HG02763 (cell line): ENCODE data around the gene NTN5.
"Not testable (repeated sequence)": the region's sequence is repeated elsewhere in the genome, so short reads cannot be mapped to it uniquely, and the experiment has no call there.

Experiments used
- ATAC-seq: cut with Tn5 transposase; IDR thresholded peaks from one replicate; pipeline ENCODE4 v1.9.1; 2021; ENCODE audit warnings: mild to moderate bottlenecking, moderate library complexity; ENCODE audit not compliant: unreplicated experiment

The NTN5 gene

DNA sequence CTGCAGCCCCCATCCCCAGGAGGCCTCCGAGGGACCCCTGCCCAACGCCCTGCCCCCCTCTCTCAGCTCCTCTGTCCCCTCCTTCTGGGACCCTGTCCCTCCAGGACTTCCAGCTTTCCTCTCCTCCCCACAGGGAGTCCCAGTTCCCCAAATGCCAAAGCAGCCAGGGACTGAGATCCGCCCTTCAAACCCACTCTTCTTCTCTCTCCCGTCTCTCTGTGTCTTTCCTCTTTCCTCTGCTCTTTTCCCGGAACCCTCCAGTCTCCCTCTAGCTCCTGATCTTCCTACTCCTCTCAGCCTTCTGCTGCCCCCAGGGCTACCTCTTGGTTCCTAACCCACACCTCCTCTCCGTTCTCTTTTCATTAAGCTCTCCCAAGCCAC is 27.2 kb downstream of the NTN5 start:
- ATAC-seq = no peak

DNA sequence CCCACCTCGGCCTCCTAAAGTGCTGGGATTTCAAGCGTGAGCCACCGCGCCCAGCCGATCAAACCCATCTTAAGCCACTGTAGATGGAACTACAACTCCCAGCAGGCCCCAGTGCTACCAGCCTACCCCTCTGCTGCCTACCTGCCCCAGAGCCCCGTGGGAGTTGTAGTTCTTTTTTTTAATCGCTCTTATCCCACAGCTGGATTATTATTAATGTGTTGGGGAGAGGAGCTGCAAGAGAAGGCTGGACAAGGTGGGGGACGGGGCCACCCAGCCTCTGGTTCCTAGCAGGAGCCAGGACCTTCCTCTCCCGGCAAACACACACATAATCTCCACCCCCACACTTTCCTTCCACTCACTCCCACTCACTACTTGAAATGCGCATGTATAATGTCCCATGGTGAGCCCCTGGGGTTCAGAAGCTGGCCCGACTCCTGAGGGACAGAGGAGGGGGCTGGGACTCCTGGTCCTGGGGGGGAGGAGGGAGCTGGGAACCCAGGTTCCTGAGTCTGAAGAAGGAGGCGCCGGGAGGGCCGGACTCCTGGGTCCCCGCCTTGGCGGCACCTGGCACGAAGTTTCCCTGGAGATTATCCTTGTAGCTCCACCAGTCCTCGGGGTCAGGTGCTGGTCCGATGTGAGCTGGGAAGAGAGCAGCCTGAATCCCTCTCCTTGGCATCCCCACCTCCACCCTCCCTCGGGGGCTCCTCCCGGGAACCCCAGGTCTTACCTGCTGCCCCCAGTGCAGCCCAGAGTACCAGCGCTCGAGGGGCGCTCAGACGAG is 27.8 kb downstream of the NTN5 start:
- ATAC-seq = no peak

DNA sequence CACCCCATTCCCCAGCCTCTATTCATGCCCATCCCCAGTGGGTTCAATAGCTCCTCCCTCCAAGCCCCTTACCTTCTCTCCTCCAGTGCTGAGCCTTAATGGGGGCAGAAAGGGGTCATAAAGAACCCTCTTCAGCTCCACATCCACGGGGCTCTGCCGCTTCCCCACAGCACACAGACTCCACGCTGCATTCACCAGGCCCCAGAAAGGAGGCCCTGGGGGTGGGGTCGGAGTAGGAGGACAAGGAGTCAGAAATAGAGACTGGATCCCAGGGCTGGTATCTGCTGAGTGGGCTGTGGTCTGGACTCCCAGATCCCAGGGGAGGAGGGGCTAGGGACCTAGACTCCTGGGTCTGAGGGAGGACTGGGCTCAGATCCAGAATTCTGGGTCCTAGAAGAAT is 28.5 kb downstream of the NTN5 start:
- no peak for ATAC-seq

DNA sequence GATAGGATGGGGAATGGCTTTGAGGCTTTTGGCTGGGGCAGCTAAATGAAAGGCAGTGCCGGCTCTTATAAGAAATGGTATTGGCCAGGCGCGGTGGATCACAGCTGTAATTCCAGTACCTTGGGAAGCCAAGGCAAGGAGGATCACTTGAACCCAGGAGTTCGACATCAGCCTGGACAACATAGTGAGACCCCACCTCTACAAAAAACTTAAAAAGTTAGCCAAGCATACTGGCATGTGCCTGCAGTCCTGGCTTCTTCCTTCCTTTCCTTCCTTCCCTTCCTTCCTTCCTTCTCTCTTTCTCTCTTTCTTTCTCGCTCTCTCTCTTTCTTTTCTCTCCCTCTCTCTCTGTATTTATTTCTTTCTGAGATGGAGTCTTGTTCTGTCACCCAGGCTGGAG is 30.0 kb downstream of the NTN5 start:
- ATAC-seq = no peak

DNA sequence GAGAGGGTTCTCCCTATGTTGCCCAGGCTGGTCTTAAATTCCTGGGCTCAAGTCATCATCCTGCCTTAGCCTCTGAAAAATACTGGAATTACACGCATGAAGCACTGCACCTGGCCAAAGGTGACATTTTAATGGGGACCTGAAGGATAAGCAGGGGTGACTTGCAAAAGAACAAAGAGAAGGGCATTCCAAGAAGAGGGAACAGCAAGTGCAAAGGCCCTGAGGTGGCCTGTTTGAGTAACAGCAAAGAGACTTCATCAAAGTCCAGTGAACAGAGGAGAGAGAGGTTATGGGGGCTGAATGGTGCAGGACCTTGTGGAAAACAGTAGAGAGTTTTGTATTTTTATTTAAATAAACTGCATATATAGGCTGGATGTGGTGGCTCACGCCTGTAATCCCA is 31.0 kb downstream of the NTN5 start:
- no peak for ATAC-seq

DNA sequence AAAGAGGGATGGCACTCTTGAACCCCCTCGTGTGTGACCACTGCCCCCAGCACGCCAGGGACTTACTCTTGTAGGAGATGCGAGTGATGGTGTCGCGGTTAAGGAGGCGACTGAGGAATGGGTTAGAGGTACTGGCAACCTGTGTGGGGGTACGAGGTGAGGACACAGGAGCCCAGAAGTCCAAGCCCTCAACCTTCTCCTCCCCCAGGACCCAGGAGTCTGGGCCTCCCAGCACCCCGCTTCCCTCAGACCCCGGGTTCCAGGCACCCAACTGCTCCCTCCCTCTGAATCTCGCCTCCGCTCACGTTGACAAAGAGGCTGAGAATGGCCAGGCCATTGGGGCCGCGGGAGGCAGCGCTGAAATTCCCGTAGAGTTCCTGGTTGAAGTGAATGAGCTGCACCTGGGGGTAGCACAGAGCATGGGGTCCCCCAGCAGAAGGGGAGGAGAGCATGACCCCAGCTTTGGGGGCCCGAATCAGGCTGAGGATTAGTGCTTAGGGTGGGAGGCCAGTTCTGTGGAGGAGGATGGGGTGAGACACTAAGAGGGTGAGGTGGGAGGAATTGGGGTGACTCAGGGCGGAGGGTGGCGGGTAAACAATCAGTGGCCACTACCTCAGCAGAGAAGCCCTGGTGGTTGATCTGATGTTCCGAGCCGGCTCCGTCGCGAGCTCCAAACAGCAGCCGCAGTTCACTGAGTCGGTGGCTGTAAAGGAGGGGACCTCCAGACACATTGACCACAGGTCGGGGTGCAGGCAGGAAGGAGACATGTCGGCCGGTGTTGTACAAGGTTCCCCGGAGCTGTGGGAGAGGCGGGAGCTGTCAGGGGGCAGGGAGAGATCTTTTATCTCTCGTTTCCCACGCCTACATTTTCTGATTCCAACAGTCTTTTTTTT is 33.1 kb downstream of the NTN5 start:
- no peak for ATAC-seq

DNA sequence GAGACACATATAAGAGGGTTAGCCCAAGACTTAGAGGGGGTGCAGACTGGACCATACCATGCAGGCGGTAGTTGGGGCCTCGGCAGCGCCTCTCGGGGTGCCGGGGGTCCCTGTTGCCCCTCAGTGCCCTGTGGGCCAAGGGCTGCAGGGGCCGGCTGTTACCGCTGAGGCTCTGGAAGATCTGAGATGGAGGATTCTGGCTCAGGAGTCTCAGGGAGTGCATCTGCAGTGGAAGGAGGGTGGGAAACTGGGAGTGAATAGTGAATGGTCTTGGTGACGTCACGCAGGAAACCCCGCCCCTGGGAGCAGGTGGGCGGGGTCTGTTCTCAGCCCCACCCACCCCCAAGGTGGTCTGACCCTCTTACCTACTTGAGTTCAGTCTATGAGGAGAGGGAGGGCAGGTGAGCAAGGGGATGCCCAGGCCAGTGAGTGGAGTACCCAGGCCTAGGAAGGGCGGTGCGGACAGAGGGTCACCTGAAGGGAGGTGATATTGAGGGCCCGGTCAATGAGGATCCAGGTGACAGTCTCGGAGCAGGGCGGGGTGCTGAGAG is 33.9 kb downstream of the NTN5 start:
- no peak for ATAC-seq

DNA sequence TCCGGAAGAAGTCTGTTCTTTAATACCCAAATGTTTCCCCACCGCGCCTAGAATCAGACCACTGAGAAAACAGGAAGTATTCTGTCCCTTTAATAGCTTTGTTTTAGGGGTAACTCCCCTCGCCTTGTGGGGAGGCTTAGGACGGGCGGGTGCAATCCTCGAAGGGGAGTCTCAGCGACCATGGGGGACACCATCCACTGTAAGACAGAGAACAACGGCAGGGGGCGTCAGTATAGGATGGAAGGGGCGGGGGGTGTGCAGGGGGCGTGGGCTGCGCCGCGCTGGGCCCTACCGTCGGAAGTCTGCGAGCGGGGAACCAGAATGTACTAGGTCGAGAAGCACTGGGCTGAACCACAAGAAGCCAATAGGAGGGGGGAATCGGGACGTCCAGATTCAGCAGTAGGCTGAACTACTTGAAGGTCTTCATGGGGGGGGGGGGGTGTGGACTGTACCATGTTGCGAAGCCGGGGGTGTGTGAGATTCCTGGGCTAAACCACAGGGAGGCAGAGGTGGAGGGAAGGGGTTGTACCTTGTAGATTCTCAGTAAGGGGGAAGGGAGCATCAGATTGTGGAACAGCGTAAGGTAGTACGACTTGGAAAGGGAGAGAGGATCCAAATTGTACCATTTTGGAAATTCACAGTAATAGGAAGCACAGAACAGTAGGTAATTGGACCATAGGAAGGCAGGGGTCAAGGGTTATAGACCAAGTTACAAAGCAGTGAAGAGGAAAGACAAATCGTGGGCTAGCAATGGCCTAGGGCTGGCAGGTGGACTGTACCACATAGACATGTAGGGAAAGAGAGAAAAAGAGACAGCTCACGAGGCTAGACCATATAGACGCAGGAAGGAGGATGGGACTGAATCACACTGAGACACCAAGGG is 34.6 kb downstream of the NTN5 start:
- ATAC-seq = peak; percentile 2

DNA sequence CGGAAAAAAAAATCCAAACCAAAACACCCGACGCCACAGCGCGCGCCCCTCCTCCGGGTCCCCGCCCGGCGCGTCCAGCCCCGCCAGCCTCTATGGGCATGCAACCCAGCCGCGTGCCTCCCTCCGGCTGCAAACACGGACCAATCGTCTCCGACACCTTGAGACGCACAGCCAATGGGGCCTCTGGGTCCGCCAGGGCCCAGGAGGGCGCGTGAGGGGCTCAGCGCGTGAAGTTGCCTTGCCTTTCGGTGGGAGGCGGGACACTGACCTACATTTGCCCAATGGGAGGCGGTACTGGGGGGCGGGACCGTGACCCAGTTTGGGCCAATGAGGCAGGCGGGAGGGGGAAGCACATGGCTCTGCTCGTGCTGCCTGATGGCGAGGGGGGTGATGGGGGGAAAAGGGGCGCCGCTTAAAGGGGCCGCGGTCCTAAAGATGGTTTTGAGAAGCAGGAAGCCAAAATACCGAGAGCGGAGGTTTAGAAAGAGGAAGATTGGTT is 35.3 kb downstream of the NTN5 start:
- peak; percentile 74 for ATAC-seq

DNA sequence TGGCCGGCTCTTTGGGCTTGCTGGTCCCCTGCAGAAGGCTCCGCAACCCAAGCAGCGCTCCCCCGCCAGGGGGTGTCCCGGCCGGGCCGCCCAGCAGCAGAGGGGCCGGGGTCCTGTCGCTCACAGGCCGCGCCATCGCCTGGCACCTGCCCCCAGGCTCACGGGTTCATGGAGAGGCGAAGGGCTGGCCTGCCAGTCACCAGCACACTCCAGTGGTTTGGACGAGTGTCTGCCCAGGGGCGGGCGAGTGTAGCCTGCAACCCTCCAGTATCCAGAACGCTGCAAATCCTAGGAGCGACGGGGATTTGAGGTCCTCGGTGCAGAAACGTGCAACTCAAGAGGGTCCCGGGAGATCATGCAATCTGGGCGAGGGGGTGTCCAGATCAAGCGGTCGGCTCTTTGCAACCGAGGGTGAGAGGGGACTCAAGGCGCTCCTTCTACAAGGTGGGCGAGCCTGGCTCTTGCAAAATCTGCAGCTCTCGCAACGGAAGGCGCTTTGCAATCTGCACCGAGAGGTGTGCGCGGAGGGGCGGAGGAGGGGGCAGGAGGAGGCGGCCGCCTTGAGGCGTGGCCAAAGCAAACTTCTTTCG is 35.9 kb downstream of the NTN5 start, which contains the start of gene DBP:
Gene DBP, minus strand, starts transcription at position 521 of the 590 bp plus-strand sequence. Its CDS starts 385 bp downstream, at position 136.
- no peak for ATAC-seq

DNA sequence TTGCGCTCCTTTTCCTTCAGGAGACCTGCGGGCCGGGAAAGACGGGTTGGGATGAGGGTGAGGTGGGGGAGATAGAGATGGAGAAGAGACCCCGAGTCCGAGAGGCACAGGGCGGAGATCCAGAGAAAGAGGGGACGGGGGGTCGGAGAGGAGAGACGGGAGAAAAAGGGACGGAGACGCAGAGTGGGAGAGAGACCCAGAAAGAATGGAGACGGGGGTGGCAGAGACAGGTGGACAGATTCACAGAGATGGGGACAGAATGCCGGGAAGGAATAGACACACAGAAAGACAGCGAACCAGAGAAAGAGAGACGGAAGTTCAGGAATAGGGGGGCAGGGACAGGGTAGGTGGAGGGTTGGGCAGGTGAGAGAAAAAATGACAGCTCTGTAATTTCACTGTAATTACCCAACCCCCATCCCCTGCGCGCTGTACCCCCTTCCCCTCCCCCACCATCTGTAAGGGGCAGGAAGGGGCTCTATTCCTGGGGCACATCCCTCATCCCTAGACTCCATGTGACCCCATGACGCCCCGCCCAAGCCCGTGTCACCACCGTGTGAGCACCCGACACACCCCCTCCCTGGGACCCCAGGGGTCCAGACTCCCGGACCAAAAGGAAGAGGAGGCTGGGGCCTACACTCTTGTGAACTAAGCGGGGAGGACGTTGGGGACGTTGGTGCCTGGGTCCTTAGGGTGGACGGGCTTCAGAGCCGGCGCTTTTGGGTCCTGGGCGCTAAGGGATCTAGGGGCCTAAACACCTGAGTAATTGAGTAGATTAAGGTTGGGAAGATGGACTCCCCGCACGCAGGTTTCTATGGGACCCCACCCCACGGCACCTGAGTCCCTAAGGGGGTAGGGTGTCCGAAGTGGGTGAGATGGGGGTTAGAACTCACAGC is 36.6 kb downstream of the NTN5 start:
- no peak for ATAC-seq

DNA sequence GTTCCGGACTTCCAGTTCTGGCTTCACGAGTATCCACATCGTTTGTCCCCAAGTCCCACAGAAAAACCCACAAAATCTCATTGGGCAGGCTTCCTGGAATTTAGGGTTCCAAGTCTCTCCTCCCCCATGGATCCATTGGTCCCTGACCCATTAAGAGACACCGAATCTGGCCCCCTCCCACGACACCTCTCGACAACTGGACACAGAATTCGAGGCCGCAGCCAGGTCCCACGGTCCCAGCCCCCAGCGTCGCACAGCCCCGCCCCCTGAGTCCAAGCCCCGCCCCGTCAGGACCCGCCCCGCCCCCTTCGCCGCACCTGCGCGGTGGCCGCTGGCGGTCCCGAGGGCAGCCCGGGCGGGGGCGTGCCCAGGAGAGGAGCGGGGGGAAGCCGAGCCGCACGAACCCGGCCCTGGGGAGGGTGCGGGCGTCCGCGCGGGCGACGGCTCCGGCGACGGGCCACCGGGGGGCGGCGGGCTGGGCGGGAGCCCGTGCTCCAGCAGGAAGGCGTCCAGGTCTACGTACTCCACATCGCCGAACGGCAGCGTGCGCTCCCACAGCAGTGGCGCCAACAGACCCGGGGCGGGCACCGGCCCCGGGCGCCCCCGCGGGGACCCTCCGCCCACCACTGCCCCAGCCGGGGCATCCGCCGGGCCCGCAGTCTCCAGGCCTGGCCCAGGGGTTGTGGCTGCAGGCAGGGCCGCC is 37.4 kb downstream of the NTN5 start:
- no peak for ATAC-seq

DNA sequence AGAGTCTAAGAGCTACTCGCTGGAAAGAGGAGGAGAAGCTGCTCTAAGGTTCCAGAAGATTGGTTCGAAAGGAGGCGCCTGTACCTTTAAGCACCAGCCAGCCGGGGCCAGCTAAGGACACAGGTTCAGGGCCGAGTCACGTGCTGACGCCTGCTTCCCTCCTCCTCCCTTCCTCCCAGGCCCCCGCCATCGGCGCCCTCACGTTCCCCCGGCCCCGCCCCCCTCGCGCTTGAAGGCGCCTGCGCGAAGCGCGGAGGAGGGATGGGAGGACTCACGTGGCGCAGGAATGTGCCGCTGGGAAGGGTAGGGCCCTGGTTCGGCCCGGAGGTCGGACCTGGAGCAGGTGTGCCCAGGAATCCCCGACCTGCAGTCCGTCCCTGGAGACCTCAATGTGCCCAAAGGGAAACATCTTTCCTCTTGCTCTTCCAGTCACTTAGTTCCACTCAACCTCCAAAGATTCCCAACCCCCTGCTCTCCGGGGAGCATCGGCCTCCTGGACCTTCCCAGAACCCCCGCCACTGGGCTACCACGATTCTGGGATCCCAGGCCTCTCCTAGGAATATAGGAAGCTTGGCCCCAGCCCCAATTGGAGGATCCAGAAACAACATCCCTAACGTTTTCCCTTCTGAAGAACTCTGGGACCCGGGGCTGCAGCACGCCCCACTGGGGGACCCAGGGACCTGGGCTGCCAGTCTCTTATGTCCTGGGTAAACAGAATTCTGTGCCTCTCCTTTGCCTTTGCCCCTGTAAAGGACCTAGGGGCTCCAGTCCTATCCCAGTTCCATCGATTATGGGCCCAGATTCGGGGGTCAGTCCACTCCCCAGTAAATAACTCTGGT is 38.2 kb downstream of the NTN5 start:
- peak; percentile 30 for ATAC-seq

DNA sequence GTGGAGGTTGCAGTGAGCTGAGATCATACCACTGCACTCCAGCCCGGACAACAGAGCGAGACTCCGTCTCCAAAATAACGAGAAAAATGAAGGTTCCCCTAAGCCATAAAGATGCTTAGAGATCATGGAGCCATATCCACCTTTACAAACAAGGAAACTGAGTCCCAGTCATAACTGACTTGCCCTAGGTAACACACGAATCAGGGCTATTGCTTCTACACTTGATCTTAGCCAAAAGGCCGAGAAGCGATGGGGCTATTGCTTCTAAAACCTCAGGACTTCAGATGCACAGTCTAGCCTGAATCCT is 38.8 kb downstream of the NTN5 start:
- no peak for ATAC-seq

DNA sequence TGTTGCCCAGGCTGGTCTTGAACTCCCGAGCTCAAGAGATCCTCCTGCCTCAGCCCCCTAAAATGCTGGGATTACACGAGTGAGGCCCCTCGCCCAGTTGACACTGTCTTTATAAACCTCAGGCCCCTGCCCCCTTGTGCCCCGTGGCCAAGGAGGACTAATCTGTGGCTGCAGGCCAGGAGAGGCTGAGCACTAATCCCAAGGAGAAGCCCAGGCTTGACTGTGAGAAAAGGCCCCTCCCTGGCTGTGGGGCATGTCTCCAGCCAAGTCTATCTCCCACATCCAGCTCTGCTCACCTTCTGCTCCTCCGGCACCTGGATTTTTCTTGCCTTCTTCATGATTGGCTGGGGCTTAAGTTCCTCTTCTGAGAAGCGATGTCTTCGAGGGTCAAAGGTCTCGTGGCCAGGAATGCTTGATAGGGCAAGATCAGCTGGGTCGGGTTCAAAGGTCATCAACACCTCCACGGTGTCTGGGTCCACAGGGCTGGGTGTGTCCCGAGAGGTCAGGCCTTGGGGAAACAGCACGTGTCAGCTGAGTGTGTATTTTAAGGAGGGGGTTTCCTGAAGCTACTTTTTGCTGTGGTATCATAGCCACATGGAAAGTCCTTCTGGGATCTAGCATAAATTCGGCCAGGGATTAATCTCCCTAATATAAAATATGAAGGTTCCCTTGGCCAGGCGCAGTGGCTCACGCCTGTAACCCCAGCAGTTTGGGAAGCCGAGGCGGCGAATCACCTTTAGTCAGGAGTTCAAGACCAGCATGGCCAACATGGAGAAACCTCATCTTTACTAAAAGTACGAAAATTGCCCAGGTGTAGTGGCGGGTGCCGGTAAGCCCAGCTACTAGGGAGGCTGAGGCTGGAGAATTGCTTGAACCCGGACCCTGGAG is 39.4 kb downstream of the NTN5 start:
- ATAC-seq = no peak

DNA sequence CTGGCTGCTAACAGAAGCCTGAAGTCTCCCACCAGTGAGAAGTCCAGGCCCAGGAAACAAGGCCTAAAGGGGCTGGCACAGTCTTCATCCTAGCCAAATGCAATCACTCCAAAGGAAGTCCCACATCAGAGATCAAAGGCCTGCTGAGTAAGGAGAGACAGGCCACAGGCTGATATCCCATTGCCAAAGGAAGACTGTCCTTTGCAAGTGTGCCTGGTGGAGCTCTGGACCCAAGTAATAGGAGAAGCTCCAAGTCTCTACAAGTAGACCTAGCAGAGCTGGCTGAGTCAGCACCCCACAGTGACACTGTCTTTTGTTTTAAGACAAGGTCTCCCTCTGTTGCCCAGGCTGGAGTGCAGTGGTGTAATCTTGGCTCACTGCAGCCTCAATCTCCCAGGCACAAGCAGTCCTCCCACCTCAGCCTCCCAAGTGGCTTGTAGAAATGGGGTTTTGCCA is 40.1 kb downstream of the NTN5 start:
- ATAC-seq = no peak

DNA sequence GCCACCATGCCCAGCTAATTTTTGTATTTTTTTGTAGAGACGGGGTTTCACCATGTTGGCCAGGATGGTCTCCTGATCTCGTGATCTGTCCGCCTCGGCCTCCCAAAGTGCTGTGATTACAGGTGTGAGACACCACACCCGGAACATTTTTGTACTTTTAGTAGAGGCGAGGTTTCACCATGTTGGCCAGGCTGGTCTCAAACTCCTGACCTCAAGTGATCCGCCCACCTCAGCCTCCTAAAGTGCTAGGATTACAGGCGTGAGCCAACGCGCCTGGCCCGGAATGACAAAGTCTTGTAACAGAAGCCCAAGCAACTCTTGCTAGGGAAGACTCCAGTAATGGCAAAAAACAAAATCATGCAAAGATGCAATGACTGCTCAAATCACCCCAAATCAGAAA is 40.5 kb downstream of the NTN5 start:
- ATAC-seq = not testable (repeated sequence)
